GM23338 (cell line): Measurements from ENCODE around the gene DNAH17.

Experiments used
- CREB1 ChIP-seq: fragments of 250-450 bp; sonication (Bioruptor Pico); IDR thresholded peaks from 2 replicates; pipeline ENCODE4 v1.5.0; 2020; ENCODE audit warnings: low read depth, mild to moderate bottlenecking, moderate library complexity
- CTCF ChIP-seq, 2 experiments: fragments of 200-600 bp in 1 of 2; sonication (generic) in 1 of 2; conservative IDR thresholded peaks; 2 replicates each; pipeline versions ENCODE4 v1.5.1 to v1.6.1; 2016 to 2017; ENCODE audit warnings: antibody characterized with exemption in 2 of 2, low read depth in 2 of 2, mild to moderate bottlenecking in 2 of 2, moderate library complexity in 1 of 2
- EZH2 ChIP-seq: fragments of 200-600 bp; sonication (generic); IDR thresholded peaks from one replicate; pipeline ENCODE4 v1.8.0; 2017; ENCODE audit warnings: antibody characterized with exemption, mild to moderate bottlenecking, low read depth; ENCODE audit not compliant: unreplicated experiment
- EZH2phosphoT487 ChIP-seq: fragments of 200-600 bp; sonication (generic); IDR thresholded peaks from one replicate; pipeline ENCODE4 v1.8.1; 2018; ENCODE audit warnings: antibody characterized with exemption; ENCODE audit not compliant: unreplicated experiment
- NANOG ChIP-seq: IDR thresholded peaks from 2 replicates; pipeline ENCODE4 v1.6.1; 2016; ENCODE audit warnings: antibody characterized with exemption, borderline replicate concordance
- POLR2AphosphoS5 ChIP-seq: IDR thresholded peaks from 2 replicates; pipeline ENCODE4 v1.6.1; 2016; ENCODE audit warnings: antibody characterized with exemption, low read depth
- REST ChIP-seq: IDR thresholded peaks from one replicate; pipeline ENCODE4 v1.6.1; 2018; ENCODE audit warnings: antibody characterized with exemption; ENCODE audit not compliant: unreplicated experiment
- STAT1 ChIP-seq: IDR thresholded peaks from one replicate; pipeline ENCODE4 v1.6.1; 2016; ENCODE audit warnings: antibody characterized with exemption; ENCODE audit not compliant: unreplicated experiment
- ZNF331 ChIP-seq: fragments of 250-450 bp; sonication (Bioruptor Pico); IDR thresholded peaks from 2 replicates; pipeline ENCODE4 v1.5.0; 2020; ENCODE audit warnings: low read depth, mild to moderate bottlenecking, moderate library complexity

GRCh38 chr17:78613416-78613815, 36.2 kb upstream of the DNAH17 start:
- TF ChIP-seq REST (no peak), CTCF (conservative IDR thresholded peaks at IDR 0.05; ENCODE audit: low read depth in 2 of 2) (no peak), POLR2AphosphoS5 (no peak), EZH2phosphoT487 (no peak), EZH2 (no peak), CREB1 (no peak), ZNF331 (CRISPR knock-in tag) (no peak), STAT1 (no peak), NANOG (no peak)
